Stimulated activated naive CD8-positive, alpha-beta T cell treated with anti-CD3 and anti-CD28 coated beads, Interleukin-15, Interleukin-2, amounts not matched to agents 100 U/mL and 50 U/mL, for 24 hours (primary cell): Measurements from ENCODE around the gene HOXD10.

Source experiments
- ATAC-seq: fragments of 150-1000 bp; cut with Tn5 transposase; one replicate; pipeline ENCODE4 v1.10.0; 2021
- DNase-seq: peaks from one replicate; pipeline ENCODE4 v3.0.0; 2021

HOXD10 gene

GRCh38 chr2:176096243-176096985 is 20.2 kb upstream of the HOXD10 start:
- DNase-seq (no peak), ATAC-seq (no peak)

GRCh38 chr2:176096986-176097819 is 19.4 kb upstream of the HOXD10 start:
- peak; percentile 77 for ATAC-seq
- peak; percentile 65 for DNase-seq

GRCh38 chr2:176097820-176098365 is 18.7 kb upstream of the HOXD10 start:
- no peak for ATAC-seq
- DNase-seq, result no peak

GRCh38 chr2:176098366-176099158 is 18.0 kb upstream of the HOXD10 start:
- ATAC-seq (no peak), DNase-seq (no peak)

GRCh38 chr2:176099159-176099727 is 17.3 kb upstream of the HOXD10 start:
- ATAC-seq (no peak), DNase-seq (no peak)

- DNase-seq (no peak), ATAC-seq (no peak)
These were observed 16.6 kb upstream of the HOXD10 start, which contains the start of gene HOXD12 for GRCh38 chr2:176099728-176100546. Gene HOXD12 (plus strand): TSS chr2:176099795. CDS start chr2:176099802, 7 bp downstream.

GRCh38 chr2:176100547-176101140 is 15.9 kb upstream of the HOXD10 start:
- ATAC-seq (no peak), DNase-seq (no peak)

- no peak for DNase-seq
- no peak for ATAC-seq
These were observed 15.3 kb upstream of the HOXD10 start for GRCh38 chr2:176101216-176101830.

- ATAC-seq (no peak), DNase-seq (no peak)
These were observed 14.7 kb upstream of the HOXD10 start for GRCh38 chr2:176101842-176102241.

- DNase-seq (no peak), ATAC-seq (no peak)
These were observed 14.2 kb upstream of the HOXD10 start for GRCh38 chr2:176102309-176102866.

GRCh38 chr2:176103194-176103593 is 13.4 kb upstream of the HOXD10 start:
- DNase-seq, result no peak

GRCh38 chr2:176103742-176104315 is 12.7 kb upstream of the HOXD10 start:
- ATAC-seq, result no peak
- no peak for DNase-seq

More at GRCh38 chr2:176103194-176103593, 13.4 kb upstream of the HOXD10 start:
- ATAC-seq, result no peak

- DNase-seq, result no peak
- ATAC-seq, result peak; percentile 26
These were observed 12.1 kb upstream of the HOXD10 start for GRCh38 chr2:176104316-176105077.

GRCh38 chr2:176105078-176105729 is 11.4 kb upstream of the HOXD10 start:
- no peak for ATAC-seq
- DNase-seq, result no peak

- ATAC-seq (no peak), DNase-seq (no peak)
These were observed 10.6 kb upstream of the HOXD10 start for GRCh38 chr2:176105730-176106580.

GRCh38 chr2:176106581-176107539 is 9.7 kb upstream of the HOXD10 start, which contains the start of gene HOXD11:
Gene HOXD11 (plus strand): TSS chr2:176107280. CDS start chr2:176107356, 76 bp downstream.
- DNase-seq, result no peak

More at GRCh38 chr2:176106581-176107539, 9.7 kb upstream of the HOXD10 start, which contains the start of gene HOXD11:
- ATAC-seq, result peak; percentile 27
